Muscle of leg (tissue), 11 donors: Measurements from ENCODE around the gene CD8B. TPM values are rescaled to one million over a fixed set of nuclear protein-coding genes. Genes with fewer than 3 reads are reported as not detected.

ENCODE experiments used
- DNase-seq: peaks from one replicate; pipeline ENCODE4 v3.0.0; 2013
- H3K27ac ChIP-seq: one replicate; pipeline ENCODE4 v1.5.1; 2013; ENCODE audit warnings: mild to moderate bottlenecking, low read length, control low read depth
- H3K27me3 ChIP-seq: one replicate; pipeline ENCODE4 v1.6.1; 2013; ENCODE audit warnings: low read length; ENCODE audit not compliant: control insufficient read depth, insufficient read depth
- H3K36me3 ChIP-seq: one replicate; pipeline ENCODE4 v1.6.1; 2013; ENCODE audit warnings: low read length; ENCODE audit not compliant: control insufficient read depth, insufficient read depth
- H3K4me1 ChIP-seq: one replicate; pipeline ENCODE4 v1.6.1; 2013; ENCODE audit warnings: low read length; ENCODE audit not compliant: control insufficient read depth, insufficient read depth
- H3K4me3 ChIP-seq: one replicate; pipeline ENCODE4 v1.5.1; 2013; ENCODE audit warnings: low read length, control low read depth
- H3K9me3 ChIP-seq: replicated peaks from 2 replicates; pipeline ENCODE4 v1.6.1; 2013; ENCODE audit warnings: low read depth, low read length; ENCODE audit not compliant: control insufficient read depth
- WGBS: methylation state at CpG from one replicate; pipeline ENCODE4 v1.1.5; 2013; ENCODE audit warnings: missing lambda C conversion rate; ENCODE audit not compliant: insufficient coverage; 5-methylcytosine and 5-hydroxymethylcytosine counted together
- polyA plus RNA-seq, 8 donors: library from polyadenylated mRNA; unstranded; fragments of 120-200 nt; gene quantifications; one replicate each; pipeline versions ENCODE4 v1.2.1 to v1.2.3, GENCODE V29; 2013; ENCODE audit warnings: inconsistent platforms in 1 of 8, low replicate concordance in 1 of 8; ENCODE audit not compliant: insufficient read length in 8 of 8, insufficient read depth in 1 of 8
- total RNA-seq: library from RNA; stranded (reverse); fragments of 120-200 nt; gene quantifications from one replicate; pipeline ENCODE4 v1.2.4, GENCODE V29; 2013

CD8B gene
- total and polyA plus RNA-seq, 9 donors, result 0.19 to 1.7 (median 0.42) TPM

GRCh38 chr2:86806059-86806857, 55.4 kb downstream of the CD8B start:
- 87% methylated on average over 7 of the region's 21 CpGs for WGBS
- DNase-seq, result no peak
- Histone ChIP-seq H3K27me3 (peaks cover 35% of the 10 kb centered on the region), H3K4me3 (no peak overlapping the region), H3K9me3 (no peaks in the 10 kb centered on the region), H3K4me1 (peaks cover 19% of the 10 kb centered on the region), H3K27ac (no peak overlapping the region), H3K36me3 (no peaks in the 10 kb centered on the region)

GRCh38 chr2:86800856-86801567, 60.7 kb downstream of the CD8B start:
- Histone ChIP-seq H3K9me3 (peaks cover 6% of the 10 kb centered on the region), H3K27me3 (peaks cover 3% of the 10 kb centered on the region), H3K4me3 (no peak overlapping the region), H3K36me3 (no peaks in the 10 kb centered on the region), H3K27ac (no peak overlapping the region), H3K4me1 (no peaks in the 10 kb centered on the region)
- WGBS, result 86% methylated on average over 1 of the region's 2 CpGs
- no peak for DNase-seq

GRCh38 chr2:86794861-86795260, 66.8 kb downstream of the CD8B start:
- Histone ChIP-seq H3K4me3 (no peak overlapping the region), H3K27ac (no peak overlapping the region), H3K4me1 (peaks cover 15% of the 10 kb centered on the region), H3K9me3 (peaks cover 6% of the 10 kb centered on the region), H3K36me3 (no peaks in the 10 kb centered on the region), H3K27me3 (peaks cover 54% of the 10 kb centered on the region)
- DNase-seq, result no peak
- WGBS, result 82% methylated on average over 2 of the region's 2 CpGs

- peaks cover 24% of the 10 kb centered on the region for H3K4me1 ChIP-seq
- 100% methylated on average over 1 of the region's 4 CpGs for WGBS
- peaks cover 66% of the 10 kb centered on the region for H3K27me3 ChIP-seq
- no peaks in the 10 kb centered on the region for H3K36me3 ChIP-seq
- no peak for DNase-seq
- no peak overlapping the region for H3K4me3 ChIP-seq
- H3K27ac ChIP-seq, result no peak overlapping the region
- peaks cover 6% of the 10 kb centered on the region for H3K9me3 ChIP-seq
These were observed 67.9 kb downstream of the CD8B start for GRCh38 chr2:86793752-86794151.

GRCh38 chr2:86791573-86791972, 70.1 kb downstream of the CD8B start:
- Histone ChIP-seq H3K9me3 (no peaks in the 10 kb centered on the region), H3K27me3 (peaks cover 75% of the 10 kb centered on the region), H3K27ac (no peak overlapping the region), H3K4me3 (no peak overlapping the region), H3K4me1 (peaks cover 25% of the 10 kb centered on the region), H3K36me3 (no peaks in the 10 kb centered on the region)
- WGBS, result 8% methylated on average over 1 of the region's 7 CpGs
- no peak for DNase-seq

- under 1% methylated on average over 48 of the region's 57 CpGs for WGBS
- no peak for DNase-seq
- peaks cover 82% of the 10 kb centered on the region for H3K27me3 ChIP-seq
- no peaks in the 10 kb centered on the region for H3K9me3 ChIP-seq
- H3K4me3 ChIP-seq, result peak within 1 kb of the TSS; percentile 5
- H3K36me3 ChIP-seq, result no peaks in the 10 kb centered on the region
- H3K27ac ChIP-seq, result no peak within 1 kb of the TSS
- peaks cover 25% of the 10 kb centered on the region for H3K4me1 ChIP-seq
These were observed 70.8 kb downstream of the CD8B start, which contains the start of gene CD8A for GRCh38 chr2:86790676-86791572. CD8A (minus strand) TSS chr2:86790913; CDS start chr2:86790825, 88 bp downstream.

GRCh38 chr2:86790134-86790675, 71.5 kb downstream of the CD8B start:
- no peak for DNase-seq
- Histone ChIP-seq H3K4me3 (no peak overlapping the region), H3K36me3 (no peaks in the 10 kb centered on the region), H3K27ac (no peak overlapping the region), H3K4me1 (peaks cover 25% of the 10 kb centered on the region), H3K27me3 (peaks cover 85% of the 10 kb centered on the region), H3K9me3 (no peaks in the 10 kb centered on the region)
- WGBS, result 3% methylated on average over 33 of the region's 40 CpGs

GRCh38 chr2:86789687-86790133, 72.0 kb downstream of the CD8B start:
- H3K27me3 ChIP-seq, result peaks cover 82% of the 10 kb centered on the region
- no peak for DNase-seq
- H3K9me3 ChIP-seq, result no peaks in the 10 kb centered on the region
- H3K36me3 ChIP-seq, result no peaks in the 10 kb centered on the region
- 5% methylated on average over 36 of the region's 40 CpGs for WGBS
- H3K27ac ChIP-seq, result no peak overlapping the region
- H3K4me1 ChIP-seq, result peaks cover 25% of the 10 kb centered on the region
- no peak overlapping the region for H3K4me3 ChIP-seq

- Histone ChIP-seq H3K36me3 (no peaks in the 10 kb centered on the region), H3K27ac (no peak overlapping the region), H3K9me3 (no peaks in the 10 kb centered on the region), H3K4me3 (peak overlapping the region; percentile 17), H3K4me1 (peaks cover 25% of the 10 kb centered on the region), H3K27me3 (peaks cover 76% of the 10 kb centered on the region)
- 2% methylated on average over 56 of the region's 64 CpGs for WGBS
- peak; percentile 18 for DNase-seq
These were observed 72.6 kb downstream of the CD8B start for GRCh38 chr2:86788881-86789686.
